ENCODE measurements around the gene ATP5ME.

The ATP5ME gene

DNA sequence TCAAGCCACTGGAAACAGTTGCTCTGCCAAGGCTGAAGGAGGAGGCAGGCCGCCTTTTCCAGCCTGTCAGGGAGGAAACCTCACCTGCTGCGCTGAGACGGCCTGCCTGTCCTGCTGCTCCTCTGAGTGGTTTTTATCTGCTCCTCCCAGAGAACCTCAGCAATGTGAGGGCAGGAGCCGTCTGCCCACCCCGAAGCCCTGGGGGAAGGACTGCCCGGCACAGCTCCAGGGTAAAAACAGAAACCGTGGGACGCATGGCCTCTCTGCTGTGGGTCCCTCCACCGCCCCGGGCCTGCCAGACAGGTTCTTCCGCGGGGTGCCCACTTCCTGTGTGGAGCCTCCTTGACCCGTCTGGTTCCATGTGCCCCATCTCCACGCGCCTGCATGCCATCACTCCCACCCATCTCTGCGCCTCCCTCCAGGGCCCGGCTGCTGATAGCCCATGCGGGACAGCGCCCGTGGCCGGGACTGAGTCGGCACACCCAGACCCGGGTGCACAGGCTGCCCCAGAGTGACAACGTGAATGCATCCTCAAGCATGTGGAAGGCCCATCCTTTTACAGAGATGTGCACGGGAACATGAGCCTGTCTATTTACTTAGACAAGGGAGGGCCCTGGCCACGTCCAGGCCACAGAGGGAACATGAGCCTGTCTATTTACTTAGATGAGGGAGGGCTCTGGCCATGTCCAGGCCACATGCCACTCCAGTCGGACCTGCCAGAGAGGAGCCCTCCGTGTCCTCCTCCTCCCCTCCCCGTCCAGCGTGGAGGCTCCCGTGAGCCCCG lies 18.9 kb upstream of the ATP5ME start:
- Histone ChIP-seq H3K36me3 (ENCODE audit: control insufficient read depth in 5 of 5, insufficient read depth in 5 of 5, low read length in 5 of 5) (no peaks in the 10 kb centered on the region), H3K9me3 (ENCODE audit: control insufficient read depth in 5 of 5, low read length in 5 of 5) (no peaks in the 10 kb centered on the region), H3K4me3 (ENCODE audit: low read depth in 1 of 5, low read length in 5 of 5) (no peak overlapping the region), H3K4me1 (ENCODE audit: control insufficient read depth in 5 of 5, insufficient read depth in 5 of 5, low read length in 5 of 5) (peaks cover under 1 to 19% (median 18%) of the 10 kb centered on the region in 5 donors), H3K9ac (ENCODE audit: low read length in 5 of 5) (no peak overlapping the region), H3K27ac (ENCODE audit: low read depth, low read length) (no peak overlapping the region), H3K27me3 (ENCODE audit: control insufficient read depth in 5 of 5, insufficient read depth in 4 of 5, low read length in 5 of 5) (peaks cover 0 to 8% (median 4%) of the 10 kb centered on the region in 5 donors)

- H3K27ac ChIP-seq (ENCODE audit: low read depth, low read length), result peak overlapping the region; percentile 92
- peaks cover 0 to 5% (median 3%) of the 10 kb centered on the region in 5 donors for H3K27me3 ChIP-seq (ENCODE audit: control insufficient read depth in 5 of 5, insufficient read depth in 4 of 5, low read length in 5 of 5)
- peaks cover 6 to 38% (median 34%) of the 10 kb centered on the region in 5 donors for H3K4me1 ChIP-seq (ENCODE audit: control insufficient read depth in 5 of 5, insufficient read depth in 5 of 5, low read length in 5 of 5)
- H3K4me3 ChIP-seq (ENCODE audit: low read depth in 1 of 5, low read length in 5 of 5), result peak overlapping the region; percentile 68 to 82 (median 75)
- no peaks in the 10 kb centered on the region for H3K9me3 ChIP-seq (ENCODE audit: control insufficient read depth in 5 of 5, low read length in 5 of 5)
- peak overlapping the region in 4 of 5 donors; percentile 57 to 84 (median 82) for H3K9ac ChIP-seq (ENCODE audit: low read length in 5 of 5)
- peaks cover 0 to 9% (median 3%) of the 10 kb centered on the region in 5 donors for H3K36me3 ChIP-seq (ENCODE audit: control insufficient read depth in 5 of 5, insufficient read depth in 5 of 5, low read length in 5 of 5)
Measured at GRCh38 chr4:689723-690122, 15.6 kb upstream of the ATP5ME start.

DNA sequence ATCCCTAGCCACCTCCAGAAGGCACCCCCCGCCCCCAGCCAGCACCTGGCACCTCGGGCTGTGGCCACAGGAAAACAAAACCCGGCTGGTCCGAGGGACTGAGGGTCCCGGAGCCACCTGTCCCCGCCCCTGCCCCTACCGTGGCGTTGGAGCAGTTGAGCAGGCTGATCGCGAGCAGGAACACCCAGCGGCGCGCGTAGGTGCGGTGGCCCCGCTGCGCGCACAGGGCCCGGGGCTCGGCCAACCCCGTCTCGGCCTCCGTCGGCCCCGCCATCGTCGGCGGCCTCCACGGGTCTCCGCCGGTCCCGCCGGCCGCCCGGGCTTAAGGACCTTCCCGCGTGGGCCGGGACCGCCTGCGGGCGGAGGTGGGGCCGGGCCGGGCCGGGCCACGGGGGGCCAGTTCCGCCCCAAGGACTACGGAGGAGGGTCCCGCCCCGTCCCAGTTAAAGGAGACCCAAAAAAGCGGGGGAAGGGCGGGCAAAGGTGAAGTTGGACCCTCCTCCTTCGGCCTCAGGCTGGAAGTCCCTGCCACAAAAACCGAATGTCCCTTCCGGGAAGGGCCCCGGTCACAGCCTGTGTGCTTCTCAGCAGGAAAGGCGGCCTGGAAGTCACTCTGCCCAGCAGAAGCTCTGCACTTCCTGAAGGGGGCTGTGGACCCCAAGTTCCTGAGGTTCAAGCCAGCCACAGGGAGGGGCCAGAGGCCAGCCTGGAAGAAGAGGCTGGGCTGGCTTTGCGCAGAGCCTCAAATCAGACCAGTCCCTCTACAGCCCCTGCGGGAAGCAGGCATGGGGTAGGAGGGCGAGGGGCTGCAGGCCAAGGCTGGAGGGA lies 15.0 kb upstream of the ATP5ME start, which contains the start of gene SLC49A3:
SLC49A3 (minus strand) TSS at position 298 of the 828 bp plus-strand sequence; CDS start at position 274, 24 bp downstream.
- no peaks in the 10 kb centered on the region for H3K9me3 ChIP-seq (ENCODE audit: control insufficient read depth in 5 of 5, low read length in 5 of 5)
- H3K9ac ChIP-seq (ENCODE audit: low read length in 5 of 5), result peak within 1 kb of the TSS; percentile 73 to 84 (median 82)
- peaks cover 0 to 9% (median 3%) of the 10 kb centered on the region in 5 donors for H3K36me3 ChIP-seq (ENCODE audit: control insufficient read depth in 5 of 5, insufficient read depth in 5 of 5, low read length in 5 of 5)
- peak within 1 kb of the TSS; percentile 92 for H3K27ac ChIP-seq (ENCODE audit: low read depth, low read length)
- H3K4me1 ChIP-seq (ENCODE audit: control insufficient read depth in 5 of 5, insufficient read depth in 5 of 5, low read length in 5 of 5), result peaks cover 6 to 40% (median 36%) of the 10 kb centered on the region in 5 donors
- peaks cover 0 to 5% (median 3%) of the 10 kb centered on the region in 5 donors for H3K27me3 ChIP-seq (ENCODE audit: control insufficient read depth in 5 of 5, insufficient read depth in 4 of 5, low read length in 5 of 5)
- peak within 1 kb of the TSS; percentile 68 to 82 (median 75) for H3K4me3 ChIP-seq (ENCODE audit: low read depth in 1 of 5, low read length in 5 of 5)

- Histone ChIP-seq H3K9ac (ENCODE audit: low read length in 5 of 5) (peak overlapping the region; percentile 44 to 84 (median 81)), H3K4me1 (ENCODE audit: control insufficient read depth in 5 of 5, insufficient read depth in 5 of 5, low read length in 5 of 5) (peaks cover 6 to 49% (median 44%) of the 10 kb centered on the region in 5 donors), H3K36me3 (ENCODE audit: control insufficient read depth in 5 of 5, insufficient read depth in 5 of 5, low read length in 5 of 5) (peaks cover 0 to 9% (median 3%) of the 10 kb centered on the region in 5 donors), H3K9me3 (ENCODE audit: control insufficient read depth in 5 of 5, low read length in 5 of 5) (no peaks in the 10 kb centered on the region), H3K27me3 (ENCODE audit: control insufficient read depth in 5 of 5, insufficient read depth in 4 of 5, low read length in 5 of 5) (peaks cover 0 to 3% (median 0%) of the 10 kb centered on the region in 5 donors), H3K27ac (ENCODE audit: low read depth, low read length) (peak overlapping the region; percentile 92), H3K4me3 (ENCODE audit: low read depth in 1 of 5, low read length in 5 of 5) (peak overlapping the region in 4 of 5 donors; percentile 68 to 78 (median 74))
Measured at GRCh38 chr4:687971-688853, 14.1 kb upstream of the ATP5ME start.

DNA sequence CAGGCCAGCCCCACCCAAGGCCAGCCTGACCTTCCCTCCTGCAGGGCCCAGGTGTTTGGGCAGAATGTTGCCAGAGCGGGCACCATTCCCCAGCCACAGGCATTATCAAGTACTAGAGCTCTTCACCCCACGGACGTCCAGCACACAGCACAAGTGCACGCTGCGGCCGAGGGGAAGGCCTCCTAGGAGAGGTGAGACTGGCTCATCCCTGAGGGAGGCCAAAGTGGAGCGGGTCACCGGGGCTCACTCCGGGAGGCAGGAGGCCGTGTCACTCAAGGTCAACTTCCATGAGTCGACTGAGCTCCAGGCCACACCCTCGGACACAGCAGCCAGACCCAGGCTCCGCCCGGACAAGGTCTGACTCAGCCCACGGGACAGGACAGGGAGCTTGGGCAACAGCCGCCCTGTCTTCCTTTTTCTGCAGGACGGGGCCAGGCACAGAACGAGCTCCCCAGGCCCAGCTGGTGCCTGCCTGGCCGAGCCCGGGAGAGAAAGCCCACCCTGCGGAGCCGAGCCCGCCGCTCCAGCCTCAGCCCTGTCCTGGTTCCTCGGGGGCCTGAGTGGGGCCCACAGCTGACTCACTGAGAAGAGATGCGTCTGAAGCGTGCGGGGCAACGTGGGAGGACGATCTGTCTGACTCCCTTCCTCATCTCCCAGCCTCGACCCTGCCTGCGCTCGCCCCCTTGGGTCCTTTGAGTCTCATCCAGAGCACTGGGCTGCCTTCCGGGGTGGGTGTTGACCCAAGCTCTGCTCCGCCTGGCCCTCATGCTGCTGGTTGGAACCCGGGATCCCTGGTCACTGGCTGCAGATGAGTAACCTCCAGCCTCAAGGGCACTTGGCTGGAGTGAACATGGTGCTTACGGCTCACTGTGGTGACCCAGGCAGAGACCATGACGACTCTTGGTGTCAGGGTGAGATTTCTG lies 13.2 kb upstream of the ATP5ME start:
- peak overlapping the region in 3 of 5 donors; percentile 25 to 57 (median 44) for H3K9ac ChIP-seq (ENCODE audit: low read length in 5 of 5)
- H3K36me3 ChIP-seq (ENCODE audit: control insufficient read depth in 5 of 5, insufficient read depth in 5 of 5, low read length in 5 of 5), result peaks cover 0 to 9% (median 3%) of the 10 kb centered on the region in 5 donors
- H3K27me3 ChIP-seq (ENCODE audit: control insufficient read depth in 5 of 5, insufficient read depth in 4 of 5, low read length in 5 of 5), result no peaks in the 10 kb centered on the region
- H3K9me3 ChIP-seq (ENCODE audit: control insufficient read depth in 5 of 5, low read length in 5 of 5), result no peaks in the 10 kb centered on the region
- H3K4me1 ChIP-seq (ENCODE audit: control insufficient read depth in 5 of 5, insufficient read depth in 5 of 5, low read length in 5 of 5), result peaks cover 6 to 54% (median 46%) of the 10 kb centered on the region in 5 donors
- peak overlapping the region in 4 of 5 donors; percentile 68 to 78 (median 74) for H3K4me3 ChIP-seq (ENCODE audit: low read depth in 1 of 5, low read length in 5 of 5)
- H3K27ac ChIP-seq (ENCODE audit: low read depth, low read length), result peak overlapping the region; percentile 92

DNA sequence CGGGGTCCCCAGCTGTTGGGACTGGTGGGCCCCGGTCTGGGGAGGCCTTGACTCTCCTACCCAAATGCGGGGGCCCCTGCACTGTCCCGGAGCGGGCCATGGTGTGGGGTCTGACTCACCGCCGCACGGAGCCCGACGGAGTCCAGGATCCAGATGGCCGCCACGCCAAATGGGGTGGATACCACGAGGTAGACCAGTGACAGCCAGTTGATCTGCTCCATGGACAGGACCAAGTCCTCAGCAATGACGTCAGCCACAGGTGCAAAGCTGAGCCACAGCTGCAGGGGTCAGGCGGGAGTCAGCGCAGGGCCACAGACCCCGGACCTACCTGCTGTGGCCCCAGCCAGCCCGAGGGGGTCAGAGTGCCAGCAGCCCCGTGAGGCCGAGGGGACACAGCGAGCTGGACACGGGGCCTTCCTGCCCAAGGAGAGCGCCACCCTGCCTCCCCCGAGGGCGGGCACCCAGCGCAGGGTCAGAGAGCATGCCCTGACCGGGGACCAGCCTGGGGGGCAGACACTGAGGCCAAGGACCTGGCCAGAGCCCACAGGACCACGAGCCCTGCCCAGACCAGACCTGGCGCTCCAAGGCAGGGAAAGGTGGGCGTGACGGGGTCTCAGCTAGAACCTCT lies 12.5 kb upstream of the ATP5ME start:
- Histone ChIP-seq H3K4me3 (ENCODE audit: low read depth in 1 of 5, low read length in 5 of 5) (peak overlapping the region in 3 of 5 donors; percentile 23 to 78 (median 72)), H3K36me3 (ENCODE audit: control insufficient read depth in 5 of 5, insufficient read depth in 5 of 5, low read length in 5 of 5) (peaks cover 0 to 9% (median 3%) of the 10 kb centered on the region in 5 donors), H3K27me3 (ENCODE audit: control insufficient read depth in 5 of 5, insufficient read depth in 4 of 5, low read length in 5 of 5) (no peaks in the 10 kb centered on the region), H3K4me1 (ENCODE audit: control insufficient read depth in 5 of 5, insufficient read depth in 5 of 5, low read length in 5 of 5) (peaks cover 6 to 54% (median 46%) of the 10 kb centered on the region in 5 donors), H3K9me3 (ENCODE audit: control insufficient read depth in 5 of 5, low read length in 5 of 5) (no peaks in the 10 kb centered on the region), H3K27ac (ENCODE audit: low read depth, low read length) (peak overlapping the region; percentile 92), H3K9ac (ENCODE audit: low read length in 5 of 5) (no peak overlapping the region)

DNA sequence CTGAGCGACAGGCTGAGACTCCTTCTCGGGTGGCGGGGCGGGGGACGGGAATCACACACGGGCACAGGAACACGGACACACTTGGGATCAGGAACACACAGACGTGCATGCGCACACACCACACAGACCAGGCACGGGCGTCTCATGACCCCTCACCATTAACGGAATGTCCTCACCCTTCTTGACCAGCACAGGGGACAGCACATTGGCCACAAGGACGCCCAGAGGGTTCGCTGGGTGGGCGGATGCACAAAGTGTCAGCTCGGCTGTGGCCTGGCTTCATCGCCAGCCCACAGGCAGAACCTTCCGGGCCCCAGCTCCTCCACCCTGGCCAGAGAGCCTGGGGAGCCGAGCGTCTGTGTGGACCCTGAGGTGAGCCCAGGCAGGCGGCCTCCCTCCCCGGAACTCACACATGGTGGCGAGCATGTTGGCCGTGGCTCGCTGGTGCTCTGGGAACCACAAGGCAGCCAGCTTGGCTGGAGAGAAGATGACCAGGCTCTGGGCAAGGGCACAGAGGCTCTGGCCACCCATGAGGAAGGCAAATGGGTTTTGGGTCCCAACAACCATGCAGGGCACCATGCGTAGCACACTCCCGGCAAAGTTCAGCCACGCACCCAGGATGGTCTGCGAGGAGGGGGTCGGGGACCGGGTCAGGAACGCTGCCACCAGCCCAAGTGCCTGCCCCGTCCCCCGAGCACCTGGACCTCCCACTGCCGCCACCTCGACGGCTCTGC lies 11.8 kb upstream of the ATP5ME start:
- Histone ChIP-seq H3K4me3 (ENCODE audit: low read depth in 1 of 5, low read length in 5 of 5) (no peak overlapping the region), H3K27ac (ENCODE audit: low read depth, low read length) (no peak overlapping the region), H3K36me3 (ENCODE audit: control insufficient read depth in 5 of 5, insufficient read depth in 5 of 5, low read length in 5 of 5) (peaks cover 0 to 9% (median 3%) of the 10 kb centered on the region in 5 donors), H3K27me3 (ENCODE audit: control insufficient read depth in 5 of 5, insufficient read depth in 4 of 5, low read length in 5 of 5) (no peaks in the 10 kb centered on the region), H3K9me3 (ENCODE audit: control insufficient read depth in 5 of 5, low read length in 5 of 5) (no peaks in the 10 kb centered on the region), H3K9ac (ENCODE audit: low read length in 5 of 5) (no peak overlapping the region), H3K4me1 (ENCODE audit: control insufficient read depth in 5 of 5, insufficient read depth in 5 of 5, low read length in 5 of 5) (peaks cover 6 to 59% (median 50%) of the 10 kb centered on the region in 5 donors)

Data from subcutaneous abdominal adipose tissue (tissue), 5 donors.